Gastrocnemius medialis (tissue), 4 donors: Measurements from ENCODE around the gene FAM83F.

Experiments used
- POLR2A ChIP-seq, 2 donors: fragments of 450-650 bp; IDR thresholded peaks; one replicate each; pipeline ENCODE4 v1.6.1; 2017; ENCODE audit warnings: antibody characterized with exemption in 2 of 2, mild to moderate bottlenecking in 2 of 2, moderate library complexity in 2 of 2
- TF ChIP-seq, protein P1 (sequence below), 5 experiments: fragments of 450-650 bp in 3 of 5; fragments of 200-600 bp in 2 of 5; sonication (generic) in 2 of 5; IDR thresholded peaks in 4 of 5; conservative IDR thresholded peaks in 1 of 5; 1 replicate in 4 of 5; 2 replicates in 1 of 5; pipeline ENCODE4 v1.5.1; 2016 to 2019; ENCODE audit warnings: antibody characterized with exemption in 5 of 5, mild to moderate bottlenecking in 3 of 5, moderate library complexity in 3 of 5

DNA sequence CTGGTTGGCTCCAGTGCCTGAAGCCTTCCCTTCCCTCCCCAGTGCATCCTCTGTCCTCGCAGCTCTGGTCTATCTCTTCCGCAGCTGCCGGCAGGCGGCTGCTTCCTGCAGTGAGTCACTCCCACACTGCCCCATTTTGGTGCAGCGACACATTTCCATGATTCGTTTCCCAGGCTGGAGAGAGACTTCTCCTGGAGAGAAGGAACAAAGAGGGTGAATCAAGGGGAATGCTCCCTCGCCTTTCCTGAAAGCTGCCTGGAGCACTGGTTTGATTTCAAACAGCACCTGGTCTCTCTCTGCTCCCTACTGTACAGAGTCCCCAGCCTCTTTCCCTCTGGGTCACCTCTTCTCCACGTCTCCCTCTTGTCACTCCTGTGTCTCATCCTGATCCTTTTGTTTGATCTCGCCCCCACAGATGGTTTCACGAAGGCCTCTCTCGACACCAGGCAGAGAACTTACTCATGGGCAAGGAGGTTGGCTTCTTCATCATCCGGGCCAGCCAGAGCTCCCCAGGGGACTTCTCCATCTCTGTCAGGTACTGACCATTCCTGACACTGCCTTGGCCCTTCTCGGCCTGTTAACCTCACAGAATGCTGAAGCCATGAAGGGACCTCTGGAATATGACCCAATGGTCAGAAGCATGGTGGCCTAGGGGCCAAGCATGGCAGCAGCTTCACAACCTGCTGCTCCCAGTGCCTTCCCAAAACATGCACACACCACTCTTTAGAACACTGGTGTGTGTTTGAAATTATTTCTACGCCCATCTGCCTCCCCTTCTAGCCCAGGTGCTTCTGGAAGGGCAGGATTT, 34.9 kb upstream of the FAM83F start, which contains the start of gene TMA7B:
- TF ChIP-seq, protein P1, sequence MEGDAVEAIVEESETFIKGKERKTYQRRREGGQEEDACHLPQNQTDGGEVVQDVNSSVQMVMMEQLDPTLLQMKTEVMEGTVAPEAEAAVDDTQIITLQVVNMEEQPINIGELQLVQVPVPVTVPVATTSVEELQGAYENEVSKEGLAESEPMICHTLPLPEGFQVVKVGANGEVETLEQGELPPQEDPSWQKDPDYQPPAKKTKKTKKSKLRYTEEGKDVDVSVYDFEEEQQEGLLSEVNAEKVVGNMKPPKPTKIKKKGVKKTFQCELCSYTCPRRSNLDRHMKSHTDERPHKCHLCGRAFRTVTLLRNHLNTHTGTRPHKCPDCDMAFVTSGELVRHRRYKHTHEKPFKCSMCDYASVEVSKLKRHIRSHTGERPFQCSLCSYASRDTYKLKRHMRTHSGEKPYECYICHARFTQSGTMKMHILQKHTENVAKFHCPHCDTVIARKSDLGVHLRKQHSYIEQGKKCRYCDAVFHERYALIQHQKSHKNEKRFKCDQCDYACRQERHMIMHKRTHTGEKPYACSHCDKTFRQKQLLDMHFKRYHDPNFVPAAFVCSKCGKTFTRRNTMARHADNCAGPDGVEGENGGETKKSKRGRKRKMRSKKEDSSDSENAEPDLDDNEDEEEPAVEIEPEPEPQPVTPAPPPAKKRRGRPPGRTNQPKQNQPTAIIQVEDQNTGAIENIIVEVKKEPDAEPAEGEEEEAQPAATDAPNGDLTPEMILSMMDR (IDR thresholded peaks at IDR 0.05 in 4 of 5, conservative IDR thresholded peaks at IDR 0.05 in 1 of 5) = peak in 1 of 5 experiments; percentile 17
- no peak for TF ChIP-seq POLR2A (IDR thresholded peaks at IDR 0.05)
